Epithelial cell of proximal tubule (primary cell): ENCODE data around the gene ESF1. TPM values are rescaled to one million over a fixed set of nuclear protein-coding genes. Genes with fewer than 3 reads are reported as not detected.

Experiments used
- DNase-seq: peaks from one replicate; pipeline ENCODE4 v3.0.0-alpha.2; 2011; ENCODE audit warnings: low read depth
- H3K4me3 ChIP-seq: 2 replicates; pipeline ENCODE4 v1.5.1; 2011; ENCODE audit warnings: low read depth, mild to moderate bottlenecking, low read length
- CTCF ChIP-seq: conservative IDR thresholded peaks from 2 replicates; pipeline ENCODE4 v1.5.1; 2012; ENCODE audit warnings: low read depth, mild to moderate bottlenecking, low read length
- total RNA-seq: library from RNA; depleted of rRNA; stranded (reverse); fragments of >200 nt; gene quantifications from 2 replicates; pipeline ENCODE4 v1.2.3, GENCODE V29; 2015

Gene ESF1
- total RNA-seq, 1 donor from 2014 or later: 13.4 TPM

- no peak for DNase-seq
- H3K4me3 ChIP-seq: no peak overlapping the region
- TF ChIP-seq CTCF: no peak
Measured at GRCh38 chr20:13790708-13791107, 6.0 kb upstream of the ESF1 start.

GRCh38 chr20:13788167-13788834 lies 3.6 kb upstream of the ESF1 start:
- no peak overlapping the region for H3K4me3 ChIP-seq
- no peak for DNase-seq
- peak; percentile 74 for TF ChIP-seq CTCF

- peak overlapping the region; percentile 78 for H3K4me3 ChIP-seq
- TF ChIP-seq CTCF: no peak
- no peak for DNase-seq
Measured at GRCh38 chr20:13786143-13786828, 1.6 kb upstream of the ESF1 start.

- H3K4me3 ChIP-seq: peak overlapping the region; percentile 78
- DNase-seq: no peak
- no peak for TF ChIP-seq CTCF
Measured at GRCh38 chr20:13784271-13784892, 337 bp downstream of the ESF1 start.

GRCh38 chr20:13783528-13783927 lies 1.2 kb downstream of the ESF1 start:
- H3K4me3 ChIP-seq: peak overlapping the region; percentile 78
- no peak for DNase-seq
- TF ChIP-seq CTCF: no peak

GRCh38 chr20:13778827-13779226 lies 5.9 kb downstream of the ESF1 start:
- no peak for DNase-seq
- TF ChIP-seq CTCF: no peak
- H3K4me3 ChIP-seq: no peak overlapping the region

GRCh38 chr20:13777171-13777601 lies 7.5 kb downstream of the ESF1 start:
- DNase-seq: no peak
- H3K4me3 ChIP-seq: no peak overlapping the region
- no peak for TF ChIP-seq CTCF
